COLO668 (cell line): ENCODE results near the gene FBXO4.
"Not testable (repeated sequence)": the region's sequence is repeated elsewhere in the genome, so short reads cannot be mapped to it uniquely, and the experiment has no call there.

Experiments used
- DNase-seq: peaks from one replicate; lab custom pipeline; 2025; ENCODE audit not compliant: unreplicated experiment; lab: John Stamatoyannopoulos, UW

Gene FBXO4

DNA sequence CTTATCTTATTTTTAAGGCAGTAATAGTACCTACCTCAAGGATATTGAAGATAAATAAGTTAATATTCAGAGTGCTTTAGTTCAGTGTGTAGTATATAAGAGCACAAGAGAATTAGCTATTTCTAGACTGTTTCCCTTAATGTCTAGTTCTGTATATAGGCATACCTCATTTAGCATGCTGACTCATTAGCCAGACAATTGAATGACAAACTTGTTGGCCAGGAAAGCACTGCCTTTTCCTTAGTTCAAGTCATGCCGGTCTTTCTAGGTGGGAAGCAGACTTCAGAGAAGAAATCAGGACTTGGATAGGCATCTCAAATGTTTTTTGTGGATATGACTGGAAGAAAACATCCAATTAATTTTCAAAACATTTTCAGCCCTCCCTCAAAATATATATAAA, 3.2 kb upstream of the FBXO4 start:
- no peak for DNase-seq

- DNase-seq: no peak
Observed at GRCh38 chr5:41924526-41924871, 582 bp upstream of the FBXO4 start.

GRCh38 chr5:41925555-41925951, 472 bp downstream of the FBXO4 start:
- DNase-seq: no peak

DNA sequence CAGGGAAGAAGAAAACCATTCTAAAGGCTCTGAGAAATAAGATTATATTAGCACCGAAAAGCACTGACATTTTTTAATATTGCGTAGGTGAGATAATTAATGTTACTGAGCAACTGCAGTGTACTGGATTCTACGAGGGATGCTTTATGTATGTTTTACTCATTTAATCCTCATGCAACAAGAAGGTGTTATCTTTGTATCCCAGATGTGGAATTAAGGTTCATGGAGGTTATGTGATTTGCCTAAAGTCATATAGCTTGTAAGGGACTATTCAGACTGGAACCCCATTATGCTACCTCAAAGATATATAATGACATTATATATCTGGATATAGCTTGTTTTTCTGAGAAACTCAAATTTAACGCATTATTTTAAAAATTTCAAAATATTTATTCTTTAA, 2.5 kb downstream of the FBXO4 start:
- no peak for DNase-seq

DNA sequence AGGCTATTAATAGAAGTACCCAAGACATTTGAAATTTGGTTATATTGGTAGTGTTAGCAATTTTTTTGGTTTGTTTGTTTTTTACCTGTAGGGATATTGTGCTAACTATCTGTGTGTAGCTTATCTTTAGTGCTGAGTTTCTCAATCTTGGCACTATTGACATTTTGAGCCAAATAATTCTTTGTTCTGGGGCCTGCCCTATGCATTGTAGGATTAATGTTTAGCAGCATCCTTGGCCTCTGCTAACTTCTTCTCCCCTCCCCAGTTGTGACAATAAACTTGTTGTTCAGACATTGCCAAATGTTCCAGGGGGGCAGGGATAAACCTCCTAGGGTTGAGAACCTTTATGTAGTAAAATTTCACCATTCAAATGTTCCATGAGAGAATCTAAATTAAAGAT, 4.0 kb downstream of the FBXO4 start:
- no peak for DNase-seq

- no peak for DNase-seq
Observed at GRCh38 chr5:41932770-41933169, 7.7 kb downstream of the FBXO4 start.

DNA sequence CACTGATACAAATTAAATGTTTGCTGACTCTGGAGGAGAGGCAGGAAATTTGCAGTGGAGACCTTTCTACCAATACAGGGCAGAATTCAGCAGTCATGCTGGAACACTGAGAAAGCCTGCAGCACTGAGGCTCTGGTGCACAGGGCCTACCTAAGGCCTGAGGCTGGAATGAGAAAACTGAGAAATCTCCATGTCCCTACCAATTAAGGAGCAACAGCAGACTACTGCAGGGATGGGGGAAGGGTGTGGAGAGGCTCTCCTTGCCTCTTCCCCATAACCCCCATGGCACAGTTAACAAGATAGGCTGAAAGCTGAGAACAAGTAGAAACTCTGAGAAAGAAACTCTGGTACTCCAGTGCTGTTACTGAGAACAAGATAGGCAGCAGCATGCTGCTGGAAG, 10.5 kb downstream of the FBXO4 start:
- DNase-seq: no peak

GRCh38 chr5:41940641-41941040, 15.6 kb downstream of the FBXO4 start:
- DNase-seq: no peak

DNA sequence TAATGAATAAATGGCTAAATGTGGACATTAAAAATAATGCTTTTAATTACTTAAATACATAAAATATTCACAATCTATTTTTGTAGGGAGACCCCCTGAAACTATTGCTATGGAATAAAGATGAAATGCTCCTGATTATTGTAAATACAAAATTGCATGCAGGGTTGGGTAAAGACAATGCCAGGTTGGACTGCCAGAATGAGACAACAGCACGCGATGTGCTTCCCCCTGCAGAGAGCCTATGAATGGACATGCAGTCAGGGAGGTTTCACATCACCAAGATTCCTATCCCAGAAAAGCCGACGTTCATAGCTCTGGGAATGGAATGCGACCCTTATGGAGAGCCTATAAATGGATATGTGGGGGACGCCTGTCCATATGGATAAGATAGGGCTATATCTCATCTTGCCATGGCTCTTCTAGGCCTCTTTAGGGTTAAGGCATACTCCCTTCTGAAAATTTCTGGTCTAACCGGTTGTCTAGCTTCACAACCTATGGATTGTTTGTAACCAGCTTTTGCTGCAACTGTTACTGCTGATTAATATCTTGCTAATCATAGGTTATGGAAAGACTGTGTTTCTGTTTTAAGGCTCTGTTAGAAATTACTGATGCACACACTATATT, 20.4 kb downstream of the FBXO4 start:
- not testable (repeated sequence) for DNase-seq

GRCh38 chr5:41951224-41951623, 26.1 kb downstream of the FBXO4 start:
- DNase-seq: no peak

DNA sequence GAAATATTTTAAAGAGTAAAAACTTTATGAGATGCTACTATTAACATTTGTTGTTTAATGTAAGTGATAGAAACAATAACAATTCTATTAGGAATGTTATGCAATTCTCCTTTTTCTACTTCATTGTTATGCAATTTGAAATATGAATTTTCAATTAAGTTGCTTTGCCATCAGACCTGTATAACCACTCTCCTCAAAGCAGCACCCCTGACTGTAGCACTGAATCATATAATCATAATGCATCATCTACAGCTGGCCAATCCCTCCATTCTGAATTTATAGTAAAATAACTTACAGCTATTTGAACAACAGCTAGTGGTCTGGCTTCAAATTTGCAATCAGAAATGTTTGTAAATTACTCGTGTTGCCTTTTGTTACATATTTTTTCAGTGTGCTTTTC, 29.2 kb downstream of the FBXO4 start:
- DNase-seq: no peak

- no peak for DNase-seq
Observed at GRCh38 chr5:41955432-41956024, 30.4 kb downstream of the FBXO4 start.

DNA sequence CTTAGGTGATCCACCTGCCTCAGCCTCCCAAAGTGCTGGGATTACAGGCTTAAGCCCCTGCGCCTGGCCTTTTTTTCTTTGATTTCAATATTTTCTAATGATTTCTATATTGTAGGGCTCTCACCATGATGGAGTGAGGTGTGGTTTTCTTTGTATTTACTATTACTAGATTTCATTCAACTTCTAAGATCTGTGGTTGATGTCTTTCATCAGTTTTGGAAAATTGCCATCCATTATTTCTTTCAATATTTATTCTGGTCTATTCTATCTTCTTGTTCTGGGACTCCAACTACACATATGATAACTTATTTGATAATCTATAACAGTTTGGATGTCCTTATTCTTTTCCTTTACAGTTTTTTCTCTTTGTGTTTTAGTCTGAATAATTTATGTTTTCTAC, 31.9 kb downstream of the FBXO4 start:
- DNase-seq: no peak

GRCh38 chr5:41960481-41960880, 35.4 kb downstream of the FBXO4 start:
- no peak for DNase-seq

DNA sequence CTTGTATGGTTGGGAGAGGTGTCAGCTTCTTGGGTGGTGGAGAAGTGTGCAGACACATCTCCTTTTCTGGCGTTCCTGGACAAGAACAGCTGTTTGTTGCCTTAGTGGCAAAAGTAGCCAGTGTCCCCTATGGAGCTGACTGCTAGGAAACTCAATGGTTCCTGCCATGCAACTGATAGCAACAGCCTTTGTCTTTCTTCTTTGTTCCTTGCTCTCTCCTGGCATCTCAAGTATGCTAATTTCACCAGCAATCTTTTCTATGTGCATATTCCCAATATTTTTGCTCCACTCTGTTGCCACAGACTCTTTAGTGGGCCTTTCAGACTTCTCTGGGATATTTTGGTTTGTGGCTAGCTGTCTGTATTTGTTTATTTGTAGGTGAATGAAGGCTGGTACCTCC, 36.7 kb downstream of the FBXO4 start:
- no peak for DNase-seq

- DNase-seq: no peak
Observed at GRCh38 chr5:41962491-41962890, 37.4 kb downstream of the FBXO4 start.

DNA sequence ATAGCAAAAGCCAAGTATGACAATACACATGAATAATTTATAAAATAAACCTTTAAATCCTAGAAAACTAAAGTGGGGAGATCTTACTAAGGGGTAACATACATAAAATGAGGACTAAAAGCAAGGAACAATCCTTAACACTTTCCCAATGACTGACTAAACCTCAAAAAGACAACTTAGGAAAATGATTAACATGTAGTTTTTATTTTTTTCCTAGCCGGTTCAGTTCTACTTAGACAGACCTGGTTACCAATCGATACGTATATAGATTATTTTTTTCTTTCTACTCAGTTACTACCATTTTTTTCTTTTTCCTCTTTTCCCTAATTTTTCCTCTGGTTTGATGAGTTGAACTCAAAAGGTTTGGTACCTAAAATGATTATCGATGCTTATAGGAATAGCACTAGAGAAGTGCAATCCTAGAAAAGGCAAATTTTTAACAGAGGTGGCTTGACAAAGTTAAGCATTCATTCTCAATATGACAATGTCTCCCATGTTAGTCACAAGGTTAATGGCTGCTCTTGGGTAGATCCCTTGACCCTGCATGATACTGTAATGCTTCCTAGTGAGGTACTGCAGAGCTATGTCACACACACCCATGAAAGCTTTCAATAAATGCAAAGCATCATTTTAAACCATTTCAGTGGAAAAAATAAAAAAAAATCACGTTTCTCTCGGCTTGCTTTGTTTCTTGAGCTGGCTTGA, 41.5 kb downstream of the FBXO4 start:
- DNase-seq: no peak

DNA sequence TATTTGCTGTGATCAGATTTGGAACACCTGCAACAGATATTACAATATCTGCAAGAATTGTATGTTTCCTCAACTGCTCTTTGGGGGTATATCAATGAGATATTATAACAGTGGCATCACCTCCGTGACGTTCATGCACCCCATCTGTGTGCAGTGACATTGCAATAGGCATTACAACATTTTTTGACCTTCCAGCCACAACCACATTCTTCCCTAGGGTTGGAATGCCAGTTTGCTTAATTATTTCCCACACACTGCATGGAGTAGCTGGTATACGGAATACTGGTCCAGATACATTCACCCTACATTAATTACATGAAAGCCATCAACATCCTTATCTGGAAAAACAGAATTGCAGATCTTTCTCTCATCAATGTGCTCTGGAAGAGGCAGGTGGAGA, 42.3 kb downstream of the FBXO4 start:
- no peak for DNase-seq

DNA sequence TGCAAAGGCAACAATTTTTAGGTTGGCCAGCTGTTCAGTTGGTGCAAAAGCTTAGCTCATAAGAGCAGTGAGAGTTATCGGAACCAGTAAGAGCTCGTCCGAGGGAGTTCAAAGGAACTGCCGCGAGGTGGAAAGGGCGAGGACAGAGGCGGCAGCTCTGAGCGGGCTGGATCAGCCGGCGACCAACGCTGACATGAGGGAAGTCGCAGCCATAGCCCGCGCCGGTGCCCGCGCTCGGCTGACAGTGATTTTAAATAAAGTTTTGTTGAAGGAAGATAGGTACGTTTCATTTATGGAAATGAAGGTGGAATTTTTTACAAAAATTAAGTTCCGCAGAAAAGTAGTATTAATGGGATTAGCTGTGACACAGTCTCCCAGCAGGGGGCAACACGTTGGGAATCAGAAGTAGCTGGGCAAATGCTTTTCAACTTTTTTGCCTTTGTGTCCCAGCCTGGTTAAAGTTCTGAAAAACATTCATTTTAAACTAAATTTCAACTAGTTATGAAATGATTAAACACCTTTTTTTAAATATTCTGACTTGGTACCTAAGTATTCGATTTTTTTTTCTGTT, 43.2 kb downstream of the FBXO4 start:
- no peak for DNase-seq

GRCh38 chr5:41973087-41973486, 48.0 kb downstream of the FBXO4 start:
- DNase-seq: no peak

DNA sequence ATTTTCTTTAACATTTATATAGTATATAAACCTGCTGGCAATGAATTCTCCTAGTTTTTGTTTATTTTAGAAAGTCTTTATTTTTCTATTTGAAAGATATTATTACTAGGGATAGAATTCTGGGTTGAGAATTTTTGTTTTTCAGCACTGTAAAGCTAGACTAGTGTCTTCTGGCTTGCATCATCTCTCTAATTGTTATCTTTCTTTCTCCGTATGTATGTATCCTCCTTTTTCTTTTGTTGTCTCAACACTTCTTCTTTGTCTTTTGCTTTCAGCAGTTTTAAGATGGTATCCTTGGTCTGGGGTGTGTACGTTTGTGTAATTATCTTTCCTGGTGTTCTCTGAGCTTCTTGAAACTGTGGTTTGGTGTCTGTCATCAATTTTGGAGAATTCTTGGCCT, 48.8 kb downstream of the FBXO4 start:
- DNase-seq: no peak

DNA sequence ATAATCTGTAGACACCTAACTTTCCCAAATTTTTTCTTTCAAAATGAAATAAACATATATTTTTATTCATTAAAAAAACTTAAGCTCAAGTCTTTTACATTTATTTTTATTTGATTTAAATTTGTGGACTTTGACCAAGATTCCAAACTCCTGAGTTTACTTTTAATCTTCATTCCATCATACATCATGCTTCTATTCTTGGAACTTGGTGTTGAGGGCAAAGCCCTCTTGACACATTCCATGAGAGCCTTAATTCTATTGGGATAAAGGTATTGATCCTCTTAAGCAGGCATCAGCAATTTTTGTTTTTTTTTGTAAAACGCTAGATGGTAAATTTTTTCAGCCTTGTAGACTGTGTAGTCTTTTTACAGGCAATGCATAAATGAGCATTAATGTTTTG, 53.6 kb downstream of the FBXO4 start:
- DNase-seq: no peak
